ENCODE measurements around the gene BLM. TPM values are rescaled to one million over a fixed set of nuclear protein-coding genes. Genes with fewer than 3 reads are reported as not detected.

Gene BLM
- total RNA-seq, 2 donors from 2014 or later: 19.3 to 26.7 TPM

- Histone ChIP-seq H3K36me3 (no peaks in the 10 kb centered on the region), H3K27me3 (no peaks in the 10 kb centered on the region), H3K4me3 (no peak overlapping the region), H3K9me3 (no peaks in the 10 kb centered on the region), H3K4me1 (no peaks in the 10 kb centered on the region), H3K27ac (no peak overlapping the region)
- DNase-seq (ENCODE audit: low spot score): no peak
- TF ChIP-seq, protein P1, sequence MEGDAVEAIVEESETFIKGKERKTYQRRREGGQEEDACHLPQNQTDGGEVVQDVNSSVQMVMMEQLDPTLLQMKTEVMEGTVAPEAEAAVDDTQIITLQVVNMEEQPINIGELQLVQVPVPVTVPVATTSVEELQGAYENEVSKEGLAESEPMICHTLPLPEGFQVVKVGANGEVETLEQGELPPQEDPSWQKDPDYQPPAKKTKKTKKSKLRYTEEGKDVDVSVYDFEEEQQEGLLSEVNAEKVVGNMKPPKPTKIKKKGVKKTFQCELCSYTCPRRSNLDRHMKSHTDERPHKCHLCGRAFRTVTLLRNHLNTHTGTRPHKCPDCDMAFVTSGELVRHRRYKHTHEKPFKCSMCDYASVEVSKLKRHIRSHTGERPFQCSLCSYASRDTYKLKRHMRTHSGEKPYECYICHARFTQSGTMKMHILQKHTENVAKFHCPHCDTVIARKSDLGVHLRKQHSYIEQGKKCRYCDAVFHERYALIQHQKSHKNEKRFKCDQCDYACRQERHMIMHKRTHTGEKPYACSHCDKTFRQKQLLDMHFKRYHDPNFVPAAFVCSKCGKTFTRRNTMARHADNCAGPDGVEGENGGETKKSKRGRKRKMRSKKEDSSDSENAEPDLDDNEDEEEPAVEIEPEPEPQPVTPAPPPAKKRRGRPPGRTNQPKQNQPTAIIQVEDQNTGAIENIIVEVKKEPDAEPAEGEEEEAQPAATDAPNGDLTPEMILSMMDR (IDR thresholded peaks at IDR 0.05): no peak
These were observed 57.8 kb downstream of the BLM start for GRCh38 chr15:90774731-90775514.

DNA sequence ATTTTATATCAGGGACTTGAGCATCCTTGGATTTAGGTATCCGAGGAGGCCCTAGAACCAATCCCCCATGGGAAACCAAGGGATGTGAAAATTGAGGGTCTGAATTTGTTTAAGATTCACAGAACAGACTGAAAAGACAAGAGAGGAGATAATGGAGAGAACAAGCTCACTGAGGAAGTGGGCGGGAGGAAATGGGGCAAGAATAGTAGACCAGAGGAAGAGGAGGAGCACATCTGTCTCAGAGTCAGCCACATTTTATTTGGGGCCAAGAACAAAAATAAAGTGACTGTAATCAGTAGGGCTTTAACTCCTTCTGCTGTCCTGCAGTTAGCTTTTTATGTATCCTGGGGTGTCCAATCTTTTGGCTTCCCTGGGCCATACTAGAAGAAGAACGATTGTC lies 63.8 kb downstream of the BLM start:
- Histone ChIP-seq H3K4me1 (no peaks in the 10 kb centered on the region), H3K4me3 (no peak overlapping the region), H3K27ac (no peak overlapping the region), H3K36me3 (no peaks in the 10 kb centered on the region), H3K27me3 (no peaks in the 10 kb centered on the region), H3K9me3 (no peaks in the 10 kb centered on the region)
- TF ChIP-seq, protein P1 (IDR thresholded peaks at IDR 0.05): no peak
- DNase-seq (ENCODE audit: low spot score): no peak

DNA sequence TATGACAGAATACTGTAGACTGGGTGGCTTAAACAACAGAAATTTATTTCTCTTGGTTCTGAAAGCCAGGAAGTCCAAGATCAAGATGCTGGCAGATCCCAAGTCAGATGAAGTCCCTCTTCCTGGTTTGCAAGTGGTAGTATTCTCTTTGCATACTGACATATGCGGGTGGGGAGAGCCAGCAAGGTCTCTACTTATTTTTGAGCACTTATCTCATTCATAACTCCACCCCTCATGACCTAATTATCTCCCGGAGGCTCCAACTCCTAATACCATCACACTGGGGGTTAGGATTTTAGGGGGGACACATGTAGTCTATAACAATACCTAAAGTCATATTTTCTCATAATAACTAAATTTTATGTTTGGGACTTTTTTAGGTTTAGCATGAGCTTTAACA lies 65.3 kb downstream of the BLM start:
- peak overlapping the region in 1 of 2 donors; percentile 54 for H3K27ac ChIP-seq
- no peaks in the 10 kb centered on the region for H3K4me1 ChIP-seq
- no peak overlapping the region for H3K4me3 ChIP-seq
- TF ChIP-seq, protein P1 (IDR thresholded peaks at IDR 0.05): no peak
- DNase-seq (ENCODE audit: low spot score): no peak
- H3K9me3 ChIP-seq: no peaks in the 10 kb centered on the region
- H3K27me3 ChIP-seq: no peaks in the 10 kb centered on the region
- no peaks in the 10 kb centered on the region for H3K36me3 ChIP-seq

DNA sequence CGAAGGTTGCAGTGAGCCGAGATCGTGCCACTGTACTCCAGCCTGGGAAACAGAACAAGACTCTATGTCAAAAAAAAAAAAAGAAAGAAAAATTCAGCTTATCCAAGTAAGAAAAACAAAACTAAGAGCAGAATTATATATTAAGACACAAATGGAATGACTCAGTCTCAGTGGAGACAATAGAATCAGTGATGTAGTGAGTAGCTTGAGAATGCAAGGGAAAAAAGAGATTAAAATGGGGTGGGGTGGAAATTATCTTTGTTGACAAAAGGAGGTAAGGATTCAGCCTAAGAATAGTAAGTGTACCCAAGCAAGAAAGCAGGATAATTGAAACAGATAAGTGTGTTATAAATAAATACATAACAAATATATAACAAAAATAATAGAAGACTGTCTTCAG lies 70.7 kb downstream of the BLM start:
- no peak for DNase-seq (ENCODE audit: low spot score)
- Histone ChIP-seq H3K36me3 (no peaks in the 10 kb centered on the region), H3K27ac (no peak overlapping the region), H3K4me1 (no peaks in the 10 kb centered on the region), H3K4me3 (no peak overlapping the region), H3K27me3 (no peaks in the 10 kb centered on the region), H3K9me3 (no peaks in the 10 kb centered on the region)
- TF ChIP-seq, protein P1 (IDR thresholded peaks at IDR 0.05): no peak

DNA sequence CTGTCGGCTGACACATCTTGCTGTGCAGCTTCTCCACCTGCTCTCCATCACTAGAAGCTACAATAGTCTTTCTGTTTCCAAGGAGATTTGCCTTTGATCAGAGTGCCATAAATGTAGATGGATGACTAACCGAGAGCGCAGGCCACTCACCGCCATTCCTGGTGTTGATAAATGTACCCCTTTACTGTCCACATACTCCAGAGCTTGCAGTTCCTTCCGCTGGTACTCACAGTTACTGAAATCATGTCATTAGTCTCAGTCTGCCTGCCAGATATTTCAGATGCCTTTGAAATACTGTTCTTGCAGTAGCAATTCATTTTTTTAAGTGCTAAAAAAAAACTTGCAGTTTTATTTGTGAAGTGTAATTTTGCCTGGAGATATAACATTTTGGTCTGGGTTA lies 72.3 kb downstream of the BLM start:
- H3K36me3 ChIP-seq: no peaks in the 10 kb centered on the region
- TF ChIP-seq, protein P1 (IDR thresholded peaks at IDR 0.05): no peak

DNA sequence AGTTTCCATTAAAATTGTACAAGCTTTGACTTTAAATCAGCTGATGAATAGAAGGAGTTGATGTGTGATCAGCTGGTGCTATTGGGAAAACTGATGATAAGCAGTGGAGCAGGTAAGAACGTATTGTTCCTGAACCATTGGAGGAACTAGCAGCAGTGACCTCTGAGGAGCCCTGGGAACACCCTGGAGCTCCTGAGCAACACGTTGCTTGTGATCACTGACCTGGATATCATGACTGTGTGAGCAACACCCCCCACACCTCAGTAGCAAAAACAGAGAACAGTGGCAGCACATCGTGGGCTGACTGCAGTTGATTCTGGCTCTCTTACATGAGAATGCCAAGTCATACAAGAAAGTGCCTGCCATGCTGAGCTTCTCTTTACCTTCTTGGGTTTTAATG lies 72.9 kb downstream of the BLM start:
- Histone ChIP-seq H3K4me1 (no peaks in the 10 kb centered on the region), H3K27me3 (no peaks in the 10 kb centered on the region), H3K4me3 (no peak overlapping the region), H3K9me3 (no peaks in the 10 kb centered on the region), H3K27ac (no peak overlapping the region), H3K36me3 (no peaks in the 10 kb centered on the region)
- TF ChIP-seq, protein P1 (IDR thresholded peaks at IDR 0.05): no peak
- no peak for DNase-seq (ENCODE audit: low spot score)

More for the DNA sequence above, 72.3 kb downstream of the BLM start:
- DNase-seq (ENCODE audit: low spot score): no peak
- no peaks in the 10 kb centered on the region for H3K27me3 ChIP-seq
- no peak overlapping the region for H3K27ac ChIP-seq
- no peaks in the 10 kb centered on the region for H3K9me3 ChIP-seq
- H3K4me3 ChIP-seq: no peak overlapping the region
- H3K4me1 ChIP-seq: no peaks in the 10 kb centered on the region

Data from right atrium auricular region (tissue), 2 donors.